ENCODE data around the gene MINDY4.
A peak's percentile ranks its signal among the peaks of the same experiment; 100 is the strongest.

Gene MINDY4

DNA sequence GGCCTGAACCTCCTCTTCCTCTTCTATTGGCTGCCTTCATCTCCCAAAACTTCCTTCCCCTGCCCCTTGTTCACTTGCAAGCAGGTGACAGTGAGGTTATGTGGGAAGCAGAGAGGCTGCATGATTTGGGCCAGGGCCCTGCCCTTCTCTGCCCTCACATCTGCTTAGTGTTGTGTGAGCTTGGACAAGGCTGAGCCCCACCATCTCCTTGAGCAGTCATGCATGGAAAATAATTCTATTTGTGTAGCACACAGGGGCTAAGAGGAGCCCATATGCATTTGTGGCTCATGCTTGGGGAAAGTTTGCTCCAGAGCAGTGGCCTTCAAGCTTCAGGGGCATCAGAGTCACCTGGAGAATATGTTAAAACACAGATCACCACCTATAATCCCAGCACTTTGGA lies 113.7 kb downstream of the MINDY4 start:
- no peak overlapping the region for H3K4me3 ChIP-seq (ENCODE audit: low read length)
- DNase-seq (ENCODE audit: low read depth): no peak
- TF ChIP-seq, protein P1, sequence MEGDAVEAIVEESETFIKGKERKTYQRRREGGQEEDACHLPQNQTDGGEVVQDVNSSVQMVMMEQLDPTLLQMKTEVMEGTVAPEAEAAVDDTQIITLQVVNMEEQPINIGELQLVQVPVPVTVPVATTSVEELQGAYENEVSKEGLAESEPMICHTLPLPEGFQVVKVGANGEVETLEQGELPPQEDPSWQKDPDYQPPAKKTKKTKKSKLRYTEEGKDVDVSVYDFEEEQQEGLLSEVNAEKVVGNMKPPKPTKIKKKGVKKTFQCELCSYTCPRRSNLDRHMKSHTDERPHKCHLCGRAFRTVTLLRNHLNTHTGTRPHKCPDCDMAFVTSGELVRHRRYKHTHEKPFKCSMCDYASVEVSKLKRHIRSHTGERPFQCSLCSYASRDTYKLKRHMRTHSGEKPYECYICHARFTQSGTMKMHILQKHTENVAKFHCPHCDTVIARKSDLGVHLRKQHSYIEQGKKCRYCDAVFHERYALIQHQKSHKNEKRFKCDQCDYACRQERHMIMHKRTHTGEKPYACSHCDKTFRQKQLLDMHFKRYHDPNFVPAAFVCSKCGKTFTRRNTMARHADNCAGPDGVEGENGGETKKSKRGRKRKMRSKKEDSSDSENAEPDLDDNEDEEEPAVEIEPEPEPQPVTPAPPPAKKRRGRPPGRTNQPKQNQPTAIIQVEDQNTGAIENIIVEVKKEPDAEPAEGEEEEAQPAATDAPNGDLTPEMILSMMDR (conservative IDR thresholded peaks at IDR 0.05; ENCODE audit: low read depth, low read length): no peak

DNA sequence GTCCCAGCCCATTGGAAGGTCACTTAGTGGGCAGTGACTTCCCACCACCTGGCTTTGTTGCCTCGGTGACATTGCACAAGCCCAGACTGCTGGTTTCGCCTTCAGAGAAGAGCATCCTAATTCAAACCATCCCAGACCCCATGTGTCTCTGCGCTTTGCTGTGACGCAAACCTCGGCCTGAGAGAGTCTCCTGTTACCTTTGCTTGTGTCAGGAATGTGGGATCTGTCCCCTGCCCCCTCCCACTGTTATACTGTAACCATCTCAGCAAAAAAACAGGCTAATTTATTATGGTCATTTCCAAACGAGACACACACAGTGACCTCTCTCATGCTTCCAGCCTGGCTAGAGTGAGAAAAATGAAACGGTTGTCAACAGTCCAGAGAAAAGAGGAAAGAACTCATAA lies 115.4 kb downstream of the MINDY4 start:
- TF ChIP-seq, protein P1 (conservative IDR thresholded peaks at IDR 0.05; ENCODE audit: low read depth, low read length): no peak
- H3K4me3 ChIP-seq (ENCODE audit: low read length): no peak overlapping the region
- DNase-seq (ENCODE audit: low read depth): no peak

DNA sequence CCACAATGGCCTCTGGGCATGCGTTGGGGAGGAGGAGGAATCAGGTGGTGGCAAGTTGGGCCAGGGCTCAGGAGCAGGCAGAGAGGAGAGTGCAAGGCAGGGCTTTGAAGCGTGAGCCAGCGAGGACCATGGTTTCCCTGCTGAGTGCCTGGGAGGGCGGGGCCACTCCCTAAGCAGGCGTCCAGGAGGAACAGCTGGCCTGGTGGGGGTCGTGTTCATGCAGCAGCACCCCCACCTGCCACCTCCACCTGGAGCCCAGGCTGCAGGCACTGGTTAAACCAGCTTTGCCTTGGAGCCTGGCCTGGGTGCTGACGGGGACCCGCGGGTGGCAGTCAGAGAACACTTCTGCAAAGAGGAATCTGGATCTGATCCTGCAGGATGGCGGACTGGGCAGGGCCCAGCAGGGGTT lies 116.3 kb downstream of the MINDY4 start:
- TF ChIP-seq, protein P1 (conservative IDR thresholded peaks at IDR 0.05; ENCODE audit: low read depth, low read length): no peak
- H3K4me3 ChIP-seq (ENCODE audit: low read length): no peak overlapping the region
- no peak for DNase-seq (ENCODE audit: low read depth)

DNA sequence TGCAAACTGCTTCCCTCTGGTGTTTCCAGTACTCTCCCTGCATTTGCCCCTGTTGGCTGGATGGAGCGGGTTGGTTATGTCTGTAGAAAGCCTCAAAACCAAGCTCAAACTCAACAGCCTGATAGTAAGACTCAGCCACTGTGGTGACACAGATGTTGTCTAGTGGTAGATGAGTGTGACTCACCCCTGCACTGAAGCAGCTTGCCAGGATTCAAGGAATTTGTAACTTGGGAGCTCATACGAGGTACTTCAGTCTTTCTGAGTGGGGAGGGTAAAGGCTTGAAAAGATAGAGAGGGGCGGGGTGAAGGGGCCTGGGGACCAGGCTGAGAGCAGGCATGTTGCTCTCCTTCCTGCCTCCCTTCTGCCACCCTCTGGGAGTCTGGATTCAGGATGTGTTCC lies 117.5 kb downstream of the MINDY4 start:
- TF ChIP-seq, protein P1 (conservative IDR thresholded peaks at IDR 0.05; ENCODE audit: low read depth, low read length): no peak
- DNase-seq (ENCODE audit: low read depth): no peak
- no peak overlapping the region for H3K4me3 ChIP-seq (ENCODE audit: low read length)

DNA sequence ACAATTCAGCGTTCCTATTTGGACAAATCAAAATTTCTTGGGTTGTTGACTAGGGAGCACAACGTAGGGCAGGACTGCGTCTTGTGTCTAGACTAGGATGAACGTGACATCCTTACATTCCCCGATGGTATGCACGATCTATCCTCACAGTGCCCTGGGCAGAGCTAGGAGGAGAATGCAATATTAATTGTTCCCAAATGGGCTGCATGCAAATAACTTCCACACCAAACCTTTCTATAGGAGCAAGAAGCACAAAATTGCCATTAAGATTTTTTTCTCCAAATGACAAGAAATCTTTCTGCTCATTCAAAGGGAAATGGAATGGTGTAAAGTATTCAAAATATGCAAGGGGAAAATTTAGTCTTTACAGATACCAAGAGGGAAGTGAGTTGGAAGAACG lies 119.0 kb downstream of the MINDY4 start:
- no peak for DNase-seq (ENCODE audit: low read depth)
- no peak overlapping the region for H3K4me3 ChIP-seq (ENCODE audit: low read length)
- TF ChIP-seq, protein P1 (conservative IDR thresholded peaks at IDR 0.05; ENCODE audit: low read depth, low read length): no peak

DNA sequence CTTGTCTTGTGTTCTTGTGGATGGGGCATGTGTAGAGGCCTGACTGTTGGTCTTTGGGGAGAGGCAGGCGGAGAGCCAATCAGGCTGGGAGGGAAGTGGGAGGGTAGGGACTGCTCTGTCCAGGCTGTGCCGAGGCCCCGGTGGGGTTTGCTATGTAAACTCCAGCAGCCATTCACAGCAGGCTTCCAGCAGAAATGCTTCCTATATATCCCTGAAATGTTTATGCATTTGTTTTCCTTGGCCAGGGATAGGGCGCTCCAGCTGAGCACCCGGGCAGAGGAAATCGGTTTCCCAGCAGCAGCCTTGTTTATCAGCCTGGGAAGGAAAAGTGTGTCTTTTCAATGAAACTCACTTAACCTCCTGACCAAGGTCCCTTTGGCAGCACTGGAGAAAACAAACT lies 122.1 kb downstream of the MINDY4 start:
- TF ChIP-seq, protein P1 (conservative IDR thresholded peaks at IDR 0.05; ENCODE audit: low read depth, low read length): no peak
- DNase-seq (ENCODE audit: low read depth): peak; percentile 33
- H3K4me3 ChIP-seq (ENCODE audit: low read length): no peak overlapping the region

DNA sequence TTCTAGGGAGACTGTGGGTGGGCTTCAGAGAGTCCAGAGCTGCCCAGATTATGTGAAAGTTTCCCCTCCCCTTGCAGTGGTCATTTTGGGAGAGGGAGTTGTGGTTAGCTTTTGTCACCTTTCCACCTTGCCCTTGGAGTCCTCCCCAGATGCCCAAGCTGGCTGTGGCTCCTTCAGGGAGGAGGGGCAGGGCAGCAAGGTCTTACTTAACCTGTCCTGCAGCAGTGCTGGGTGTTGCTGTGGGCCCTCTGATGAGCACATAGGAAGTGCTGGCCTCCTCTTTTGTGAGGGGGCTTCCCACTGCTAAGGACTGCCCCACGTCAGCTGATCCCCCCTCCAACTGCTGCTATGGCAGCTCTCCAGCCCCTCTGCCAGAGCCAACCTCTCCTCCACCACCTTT lies 122.8 kb downstream of the MINDY4 start:
- DNase-seq (ENCODE audit: low read depth): no peak
- H3K4me3 ChIP-seq (ENCODE audit: low read length): no peak overlapping the region
- TF ChIP-seq, protein P1 (conservative IDR thresholded peaks at IDR 0.05; ENCODE audit: low read depth, low read length): no peak
